MM.1S (cell line): ENCODE data around the gene FIGN.

Source experiments
- DNase-seq: peaks from one replicate; pipeline ENCODE4 v3.0.0-alpha.2; 2015
- H2AFZ ChIP-seq: fragments of 300-600 bp; sonication (generic); 2 replicates; pipeline ENCODE4 v1.6.0; 2016; ENCODE audit warnings: antibody characterized with exemption, low read length
- H3F3A ChIP-seq: fragments of 300-600 bp; sonication (generic); 2 replicates; pipeline ENCODE4 v1.6.1; 2016; ENCODE audit warnings: mild to moderate bottlenecking, antibody characterized with exemption, low read length, moderate library complexity, mixed read lengths; ENCODE audit not compliant: insufficient read depth
- H3K27ac ChIP-seq: fragments of 300-600 bp; sonication (generic); 2 replicates; pipeline ENCODE4 v1.5.1; 2016; ENCODE audit warnings: mild to moderate bottlenecking, low read length
- H3K27me3 ChIP-seq: fragments of 300-600 bp; sonication (generic); replicated peaks from 2 replicates; pipeline ENCODE4 v1.6.0; 2016; ENCODE audit warnings: low read length; ENCODE audit not compliant: insufficient read depth
- H3K36me3 ChIP-seq: fragments of 300-600 bp; sonication (generic); replicated peaks from 2 replicates; pipeline ENCODE4 v1.6.1; 2016; ENCODE audit warnings: mild to moderate bottlenecking, low read length, mixed read lengths; ENCODE audit not compliant: insufficient read depth
- H3K4me1 ChIP-seq: fragments of 300-600 bp; sonication (generic); 2 replicates; pipeline ENCODE4 v1.6.1; 2016; ENCODE audit warnings: low read length, mixed read lengths
- H3K4me2 ChIP-seq: fragments of 300-600 bp; sonication (generic); 2 replicates; pipeline ENCODE4 v1.6.0; 2016; ENCODE audit warnings: low read depth, low read length
- H3K4me3 ChIP-seq: fragments of 300-600 bp; sonication (generic); 2 replicates; pipeline ENCODE4 v1.5.1; 2016; ENCODE audit warnings: low read length, mixed read lengths
- H3K79me2 ChIP-seq: fragments of 300-600 bp; sonication (generic); 2 replicates; pipeline ENCODE4 v1.6.1; 2016; ENCODE audit warnings: mixed run types, low read length, mixed read lengths
- H3K9ac ChIP-seq: fragments of 300-600 bp; sonication (generic); 2 replicates; pipeline ENCODE4 v1.6.1; 2016; ENCODE audit warnings: low read length, mixed read lengths
- H3K9me2 ChIP-seq: fragments of 300-600 bp; sonication (generic); replicated peaks from 2 replicates; pipeline ENCODE4 v1.6.1; 2016; ENCODE audit warnings: mild to moderate bottlenecking, low read length, mixed read lengths; ENCODE audit not compliant: insufficient read depth
- H3K9me3 ChIP-seq: fragments of 300-600 bp; sonication (generic); replicated peaks from 2 replicates; pipeline ENCODE4 v1.6.1; 2016; ENCODE audit warnings: mild to moderate bottlenecking, low read length, mixed read lengths; ENCODE audit not compliant: insufficient read depth
- H4K20me1 ChIP-seq: fragments of 300-600 bp; sonication (generic); 2 replicates; pipeline ENCODE4 v1.6.1; 2016; ENCODE audit warnings: mild to moderate bottlenecking, low read length, moderate library complexity, mixed read lengths; ENCODE audit not compliant: insufficient read depth
- EZH2 ChIP-seq: fragments of 300-600 bp; sonication (generic); optimal IDR thresholded peaks from 2 replicates; pipeline ENCODE3; 2017; ENCODE audit warnings: low read depth, mild to moderate bottlenecking, antibody characterized with exemption, low read length, mixed read lengths
- EZH2phosphoT487 ChIP-seq: fragments of 300-600 bp; sonication (generic); IDR thresholded peaks from 2 replicates; pipeline ENCODE4 v1.6.1; 2018; ENCODE audit warnings: antibody characterized with exemption, low read length
- TF ChIP-seq, protein P1 (sequence below): fragments of 300-600 bp; sonication (generic); IDR thresholded peaks from 2 replicates; pipeline ENCODE4 v1.5.1; 2016; ENCODE audit warnings: antibody characterized with exemption, low read length, mixed read lengths

FIGN gene

DNA sequence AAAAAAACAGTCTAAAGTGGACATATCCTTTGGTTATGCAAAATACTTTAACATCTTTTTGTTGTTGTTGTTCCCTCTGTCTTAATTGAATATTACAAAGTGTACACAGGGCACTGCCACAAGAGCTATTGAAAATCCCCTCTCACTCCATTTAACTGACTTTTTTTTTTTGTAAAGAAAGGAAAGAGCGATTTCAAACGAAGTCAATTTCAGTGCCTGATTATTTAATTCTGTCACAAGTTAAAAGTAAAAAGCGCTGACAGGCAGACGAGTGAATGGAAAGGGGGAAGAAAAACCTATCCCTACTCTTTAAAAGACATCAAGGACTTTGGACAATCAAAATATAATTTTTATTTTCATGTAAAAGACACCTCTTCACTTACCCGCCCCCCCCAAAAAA is 1.9 kb downstream of the FIGN start:
- no peaks in the 10 kb centered on the region for H3K9me3 ChIP-seq
- no peak for DNase-seq
- no peaks in the 10 kb centered on the region for H4K20me1 ChIP-seq
- no peak overlapping the region for H3K4me3 ChIP-seq
- H2AFZ ChIP-seq: no peak overlapping the region
- H3K9ac ChIP-seq: no peak overlapping the region
- peaks cover 12% of the 10 kb centered on the region; the same call in 1 of the 2 replicates for H3K4me1 ChIP-seq
- H3K27me3 ChIP-seq: no peaks in the 10 kb centered on the region
- no peaks in the 10 kb centered on the region for H3K9me2 ChIP-seq
- no peak overlapping the region for H3K4me2 ChIP-seq
- no peaks in the 10 kb centered on the region for H3F3A ChIP-seq
- H3K27ac ChIP-seq: no peak overlapping the region
- H3K36me3 ChIP-seq: no peaks in the 10 kb centered on the region
- TF ChIP-seq EZH2phosphoT487: no peak
- TF ChIP-seq, protein P1, sequence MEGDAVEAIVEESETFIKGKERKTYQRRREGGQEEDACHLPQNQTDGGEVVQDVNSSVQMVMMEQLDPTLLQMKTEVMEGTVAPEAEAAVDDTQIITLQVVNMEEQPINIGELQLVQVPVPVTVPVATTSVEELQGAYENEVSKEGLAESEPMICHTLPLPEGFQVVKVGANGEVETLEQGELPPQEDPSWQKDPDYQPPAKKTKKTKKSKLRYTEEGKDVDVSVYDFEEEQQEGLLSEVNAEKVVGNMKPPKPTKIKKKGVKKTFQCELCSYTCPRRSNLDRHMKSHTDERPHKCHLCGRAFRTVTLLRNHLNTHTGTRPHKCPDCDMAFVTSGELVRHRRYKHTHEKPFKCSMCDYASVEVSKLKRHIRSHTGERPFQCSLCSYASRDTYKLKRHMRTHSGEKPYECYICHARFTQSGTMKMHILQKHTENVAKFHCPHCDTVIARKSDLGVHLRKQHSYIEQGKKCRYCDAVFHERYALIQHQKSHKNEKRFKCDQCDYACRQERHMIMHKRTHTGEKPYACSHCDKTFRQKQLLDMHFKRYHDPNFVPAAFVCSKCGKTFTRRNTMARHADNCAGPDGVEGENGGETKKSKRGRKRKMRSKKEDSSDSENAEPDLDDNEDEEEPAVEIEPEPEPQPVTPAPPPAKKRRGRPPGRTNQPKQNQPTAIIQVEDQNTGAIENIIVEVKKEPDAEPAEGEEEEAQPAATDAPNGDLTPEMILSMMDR: no peak
- TF ChIP-seq EZH2: no peak
- H3K79me2 ChIP-seq: peaks cover 4% of the 10 kb centered on the region; the same call in 1 of the 2 replicates

DNA sequence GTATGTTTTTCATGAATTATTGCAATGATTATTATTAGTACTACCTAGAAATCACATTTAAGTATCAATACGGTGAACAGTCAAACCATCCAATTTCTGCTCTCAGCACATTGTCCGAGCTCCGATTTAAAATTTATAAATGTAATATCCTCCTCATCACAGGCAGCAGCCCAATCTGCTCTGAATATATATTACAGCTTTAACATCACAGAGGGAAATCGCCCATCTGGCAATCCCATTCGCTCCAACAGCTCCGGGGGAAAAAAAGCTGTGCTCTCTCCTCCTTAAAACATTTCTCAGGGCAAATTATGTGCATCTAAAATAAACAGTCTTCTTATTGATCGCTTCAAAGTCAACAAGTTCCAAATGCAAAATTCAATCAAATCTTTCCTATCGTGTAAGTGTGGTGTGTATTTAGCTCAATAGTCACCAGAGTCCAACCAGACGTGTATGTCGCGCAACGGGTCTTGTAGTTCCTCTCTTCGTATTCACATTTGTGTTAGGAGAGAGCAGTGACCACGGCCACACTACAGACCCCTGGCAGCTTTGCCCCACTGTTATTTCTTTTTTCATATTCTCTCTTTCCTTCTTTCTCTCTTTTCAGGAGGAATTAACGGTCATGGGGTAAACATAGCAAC is 2.4 kb downstream of the FIGN start:
- H3F3A ChIP-seq: no peaks in the 10 kb centered on the region
- no peaks in the 10 kb centered on the region for H3K9me3 ChIP-seq
- no peaks in the 10 kb centered on the region for H3K27me3 ChIP-seq
- peaks cover 4% of the 10 kb centered on the region; the same call in 1 of the 2 replicates for H3K79me2 ChIP-seq
- H3K4me2 ChIP-seq: peak overlapping the region; percentile 17; the same call in 1 of the 2 replicates
- TF ChIP-seq EZH2phosphoT487: no peak
- TF ChIP-seq EZH2: no peak
- TF ChIP-seq, protein P1: no peak
- no peaks in the 10 kb centered on the region for H3K9me2 ChIP-seq
- no peak overlapping the region for H3K4me3 ChIP-seq
- no peak overlapping the region for H2AFZ ChIP-seq
- H3K36me3 ChIP-seq: no peaks in the 10 kb centered on the region
- no peaks in the 10 kb centered on the region for H4K20me1 ChIP-seq
- H3K4me1 ChIP-seq: peaks cover 12% of the 10 kb centered on the region; the same call in 1 of the 2 replicates
- no peak overlapping the region for H3K27ac ChIP-seq
- no peak overlapping the region for H3K9ac ChIP-seq
- DNase-seq: no peak

DNA sequence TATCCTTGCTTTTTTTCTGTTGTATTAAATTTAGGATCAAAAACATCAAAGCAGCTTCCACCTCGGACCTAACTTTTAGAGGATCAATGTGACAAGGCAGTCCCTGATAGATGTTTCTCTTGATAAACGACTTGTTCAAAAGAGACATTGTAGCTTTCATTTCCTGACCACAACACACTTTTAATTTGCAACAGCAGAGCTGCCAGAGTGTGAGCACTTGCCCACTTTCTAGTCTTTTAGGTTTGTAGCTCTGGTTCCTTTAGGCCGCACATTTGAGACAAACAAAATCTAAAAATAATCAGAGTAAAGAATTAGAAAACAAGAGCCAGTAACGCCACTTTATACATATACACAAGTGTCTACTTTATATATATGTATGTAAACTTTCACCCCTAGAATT is 3.1 kb downstream of the FIGN start:
- H3K4me1 ChIP-seq: peaks cover 12% of the 10 kb centered on the region; the same call in 1 of the 2 replicates
- no peaks in the 10 kb centered on the region for H3K36me3 ChIP-seq
- peak; percentile 38 for DNase-seq
- H3K27me3 ChIP-seq: no peaks in the 10 kb centered on the region
- no peaks in the 10 kb centered on the region for H4K20me1 ChIP-seq
- H3K27ac ChIP-seq: no peak overlapping the region
- no peaks in the 10 kb centered on the region for H3K9me2 ChIP-seq
- no peaks in the 10 kb centered on the region for H3K9me3 ChIP-seq
- no peak for TF ChIP-seq EZH2phosphoT487
- TF ChIP-seq, protein P1: no peak
- TF ChIP-seq EZH2: no peak
- no peak overlapping the region for H2AFZ ChIP-seq
- H3F3A ChIP-seq: no peaks in the 10 kb centered on the region
- H3K79me2 ChIP-seq: peaks cover 4% of the 10 kb centered on the region; the same call in 1 of the 2 replicates
- H3K4me3 ChIP-seq: no peak overlapping the region
- H3K4me2 ChIP-seq: 0 out of 2 replicates have a peak overlapping the region, but pooled peaks have one; percentile 17
- no peak overlapping the region for H3K9ac ChIP-seq
